ENCODE data around the gene COL19A1.

COL19A1 gene

GRCh38 chr6:70059039-70059719, 192.8 kb downstream of the COL19A1 start:
- DNase-seq (ENCODE audit: low spot score) = no peak
- no peak for TF ChIP-seq CTCF (IDR thresholded peaks at IDR 0.05; ENCODE audit: borderline replicate concordance, control extremely low read depth, extremely low read depth, insufficient read depth, missing control alignments)
- in situ Hi-C loops (cut with MboI; ENCODE audit: low sequenced_read_pairs, unreplicated experiment) = no loop called here

- in situ Hi-C loops (cut with MboI; ENCODE audit: low sequenced_read_pairs, unreplicated experiment) = no loop called here
- no peak for TF ChIP-seq CTCF (IDR thresholded peaks at IDR 0.05; ENCODE audit: borderline replicate concordance, control extremely low read depth, extremely low read depth, insufficient read depth, missing control alignments)
- no peak for DNase-seq (ENCODE audit: low spot score)
These were observed 194.3 kb downstream of the COL19A1 start for GRCh38 chr6:70060680-70061079.

GRCh38 chr6:70061546-70061945, 195.2 kb downstream of the COL19A1 start:
- DNase-seq (ENCODE audit: low spot score) = no peak
- in situ Hi-C loops (cut with MboI; ENCODE audit: low sequenced_read_pairs, unreplicated experiment) = no loop called here
- TF ChIP-seq CTCF (IDR thresholded peaks at IDR 0.05; ENCODE audit: borderline replicate concordance, control extremely low read depth, extremely low read depth, insufficient read depth, missing control alignments) = no peak

GRCh38 chr6:70062010-70062409, 195.7 kb downstream of the COL19A1 start:
- in situ Hi-C loops (cut with MboI; ENCODE audit: low sequenced_read_pairs, unreplicated experiment) = no loop called here
- no peak for TF ChIP-seq CTCF (IDR thresholded peaks at IDR 0.05; ENCODE audit: borderline replicate concordance, control extremely low read depth, extremely low read depth, insufficient read depth, missing control alignments)
- DNase-seq (ENCODE audit: low spot score) = no peak

GRCh38 chr6:70072540-70073179, 206.3 kb downstream of the COL19A1 start:
- in situ Hi-C loops (cut with MboI; ENCODE audit: low sequenced_read_pairs, unreplicated experiment) = no loop called here
- no peak for DNase-seq (ENCODE audit: low spot score)
- TF ChIP-seq CTCF (IDR thresholded peaks at IDR 0.05; ENCODE audit: borderline replicate concordance, control extremely low read depth, extremely low read depth, insufficient read depth, missing control alignments) = no peak

- in situ Hi-C loops (cut with MboI; ENCODE audit: low sequenced_read_pairs, unreplicated experiment) = no loop called here
- DNase-seq (ENCODE audit: low spot score) = no peak
- no peak for TF ChIP-seq CTCF (IDR thresholded peaks at IDR 0.05; ENCODE audit: borderline replicate concordance, control extremely low read depth, extremely low read depth, insufficient read depth, missing control alignments)
These were observed 207.3 kb downstream of the COL19A1 start for GRCh38 chr6:70073637-70074036.
